NCI-H187 (cell line): ENCODE data around the gene TULP3.

ENCODE experiments used
- DNase-seq, 2 experiments: peaks; one replicate each; lab custom pipeline; 2025; lab: John Stamatoyannopoulos, UW

Gene TULP3

GRCh38 chr12:2877047-2877952 lies 13.4 kb upstream of the TULP3 start, which contains the start of the genes FOXM1 and RHNO1:
Gene FOXM1 (minus strand): TSS chr12:2877174. CDS start chr12:2874478, 2,696 bp downstream.
Gene RHNO1 (plus strand): TSS chr12:2877223. CDS start chr12:2885367, 8,144 bp downstream.
- peak; percentile 62 to 76 for DNase-seq

GRCh38 chr12:2877953-2878732 lies 12.5 kb upstream of the TULP3 start:
- DNase-seq, result peak in 1 of 2 experiments; percentile 19

DNA sequence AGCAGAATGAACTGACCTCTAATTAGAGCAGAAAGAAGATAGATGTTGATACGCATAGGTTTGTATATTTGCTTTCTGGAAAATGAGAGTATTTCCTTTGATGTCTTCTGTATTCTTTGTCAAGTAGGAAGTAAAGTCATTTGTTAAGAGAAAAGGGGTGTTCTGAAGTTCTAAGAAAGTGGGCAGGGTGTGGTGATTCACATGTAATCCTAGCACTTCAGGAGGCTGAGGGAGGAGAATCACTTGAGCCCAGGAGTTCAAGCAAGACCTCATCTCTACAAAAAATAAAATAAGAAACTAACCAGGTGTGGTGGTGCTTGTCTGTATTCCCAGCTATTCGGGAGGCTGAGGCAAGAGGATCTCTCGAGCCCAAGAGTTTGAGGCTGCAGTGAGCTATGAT lies 10.8 kb upstream of the TULP3 start:
- no peak for DNase-seq

GRCh38 chr12:2884810-2885209 lies 5.9 kb upstream of the TULP3 start:
- DNase-seq, result no peak

DNA sequence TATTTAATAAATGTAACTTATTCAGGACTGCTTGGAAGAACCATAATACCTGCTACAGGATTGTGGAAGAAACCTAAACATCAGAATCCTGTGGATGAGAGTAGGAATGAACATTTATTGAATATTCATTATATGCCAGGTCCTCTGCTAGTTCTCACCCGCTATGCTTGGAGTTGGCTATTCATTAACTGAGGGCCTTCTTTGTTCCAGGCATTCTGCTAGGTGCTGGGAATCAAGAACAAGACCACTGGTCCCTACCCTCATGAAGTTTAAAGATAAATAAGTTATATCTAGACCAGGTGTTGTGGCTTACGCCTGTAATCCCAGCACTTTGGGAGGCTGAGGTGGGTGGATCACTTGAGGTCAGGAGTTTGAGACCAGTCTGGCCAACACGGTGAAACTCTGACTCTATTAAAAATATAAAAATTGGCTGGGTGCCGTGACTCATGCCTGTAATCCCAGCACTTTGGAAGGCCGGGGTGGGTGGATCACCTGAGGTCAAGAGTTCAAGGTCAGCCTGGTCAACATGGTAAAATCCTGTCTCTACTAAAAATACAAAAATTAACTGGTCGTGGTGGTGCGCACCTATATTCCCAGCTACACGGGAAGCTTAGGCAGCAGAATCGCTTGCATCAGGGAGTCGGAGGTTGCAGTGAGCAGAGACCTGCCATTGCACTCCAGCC lies 3.8 kb upstream of the TULP3 start:
- no peak for DNase-seq

GRCh38 chr12:2890001-2890387 lies 697 bp upstream of the TULP3 start:
- no peak for DNase-seq

DNA sequence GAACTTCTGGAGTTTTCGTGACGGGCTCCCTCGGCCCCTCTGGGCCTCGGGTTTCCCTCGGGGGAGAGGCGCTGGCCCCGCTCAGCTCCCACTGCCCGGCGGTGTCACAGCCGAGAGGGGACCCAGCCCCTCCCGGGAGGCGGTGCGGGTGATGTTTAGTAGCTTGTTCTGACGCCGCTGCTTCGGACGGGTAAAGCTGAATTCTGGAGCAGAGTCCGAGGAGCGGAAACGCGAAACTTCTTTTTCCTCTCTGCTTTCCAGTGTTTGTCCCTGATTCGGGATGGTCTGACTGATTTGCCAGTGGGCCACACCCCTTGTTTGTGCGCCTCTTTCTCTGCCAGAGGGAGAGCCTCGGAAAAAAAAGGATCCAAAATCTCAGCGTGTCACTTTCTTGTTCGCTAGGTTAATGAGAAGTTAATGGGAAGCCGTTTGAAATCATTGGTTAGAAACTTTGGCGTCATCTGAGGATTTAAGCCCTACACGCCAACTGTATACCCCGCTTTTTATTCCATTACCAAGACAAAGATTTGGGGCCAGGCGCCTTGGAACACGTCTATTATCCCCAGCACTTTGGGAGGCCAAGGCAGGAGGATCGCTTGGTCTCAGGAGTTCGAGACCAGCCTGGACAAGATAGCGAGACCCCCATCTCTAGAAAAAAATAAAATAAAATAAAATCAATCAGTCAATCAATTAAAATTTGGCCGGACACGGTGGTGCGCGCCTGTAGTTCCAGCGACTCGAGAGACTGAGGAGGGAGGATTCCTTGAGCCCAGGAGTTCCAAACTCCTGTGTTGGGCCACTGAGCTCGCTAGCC lies 756 bp downstream of the TULP3 start:
- no peak for DNase-seq

GRCh38 chr12:2892246-2892645 lies 1.6 kb downstream of the TULP3 start:
- DNase-seq, result no peak

GRCh38 chr12:2893007-2893406 lies 2.3 kb downstream of the TULP3 start:
- DNase-seq, result no peak

GRCh38 chr12:2895051-2895451 lies 4.4 kb downstream of the TULP3 start:
- no peak for DNase-seq

DNA sequence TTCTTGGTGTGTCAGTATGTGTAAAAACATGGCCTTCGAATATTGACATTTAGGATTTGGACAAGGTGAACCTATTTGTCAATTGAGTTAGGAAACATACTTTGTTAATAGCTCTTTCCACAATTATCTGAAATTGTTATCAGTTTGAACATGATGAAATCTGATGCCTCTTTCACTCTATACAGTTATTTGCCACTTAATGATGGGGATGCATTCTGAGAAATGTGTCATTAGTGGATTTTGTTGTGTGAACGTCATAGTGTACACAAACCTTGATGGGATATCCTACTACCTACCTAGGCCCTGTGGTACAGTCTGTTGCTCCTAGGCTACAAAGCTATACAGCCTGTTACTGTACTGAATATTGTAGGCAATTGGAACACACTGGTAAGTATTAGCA lies 4.8 kb downstream of the TULP3 start:
- no peak for DNase-seq

- DNase-seq, result no peak
Observed at GRCh38 chr12:2897418-2897817, 6.7 kb downstream of the TULP3 start.

GRCh38 chr12:2900642-2901041 lies 10.0 kb downstream of the TULP3 start:
- DNase-seq, result no peak

DNA sequence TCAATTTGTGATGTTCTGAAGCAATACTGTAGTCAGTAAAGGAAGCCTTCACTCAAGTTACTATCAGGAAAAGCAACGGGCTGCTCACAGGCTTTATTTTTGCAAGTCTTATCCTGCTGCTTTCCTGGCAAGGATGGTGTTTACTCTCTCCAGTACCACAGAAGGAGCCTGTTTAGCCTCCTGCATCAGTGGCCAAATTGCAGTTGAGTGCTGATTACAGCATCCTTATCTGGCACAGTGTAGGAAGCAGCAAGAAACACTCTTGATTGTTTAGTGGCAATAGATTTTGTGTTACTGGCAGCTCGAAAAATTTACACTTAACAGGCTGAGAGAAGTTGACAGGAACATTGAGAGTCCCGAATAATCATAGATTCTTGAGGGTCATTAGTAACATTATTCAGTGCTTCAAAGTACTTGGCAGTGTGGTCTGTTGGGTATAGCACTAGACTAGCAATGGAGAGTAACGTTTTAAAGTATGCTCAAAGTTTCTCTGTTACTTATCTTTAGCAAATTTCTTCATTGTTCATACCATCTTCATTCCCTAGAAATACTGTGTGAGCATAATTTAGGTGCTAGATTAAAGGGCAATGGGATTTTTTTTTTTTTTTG lies 11.7 kb downstream of the TULP3 start:
- no peak for DNase-seq

GRCh38 chr12:2904260-2904659 lies 13.6 kb downstream of the TULP3 start:
- DNase-seq, result no peak

- DNase-seq, result no peak
Observed at GRCh38 chr12:2912216-2912575, 21.5 kb downstream of the TULP3 start.

DNA sequence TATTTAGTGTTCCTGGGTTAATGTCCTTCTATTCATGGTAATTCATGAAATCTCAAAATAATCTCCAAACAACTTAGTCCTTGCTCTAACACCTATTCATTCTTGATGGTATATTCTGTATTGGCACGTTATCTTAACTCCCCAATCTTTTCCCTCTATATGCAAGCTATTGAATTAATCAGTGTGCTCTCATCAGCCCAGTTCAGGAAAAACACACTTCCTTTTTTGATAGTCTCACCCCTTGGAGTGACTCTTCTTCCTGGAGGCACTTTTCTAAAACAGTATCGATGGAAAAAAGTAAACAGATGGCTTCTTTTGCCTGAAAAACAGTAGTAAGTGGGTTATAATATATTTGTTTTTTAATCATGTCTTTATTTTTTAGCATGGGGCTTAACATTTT lies 28.6 kb downstream of the TULP3 start:
- no peak for DNase-seq

- no peak for DNase-seq
Observed at GRCh38 chr12:2922329-2922728, 31.6 kb downstream of the TULP3 start.

- no peak for DNase-seq
Observed at GRCh38 chr12:2923057-2923456, 32.4 kb downstream of the TULP3 start.

GRCh38 chr12:2924019-2924418 lies 33.3 kb downstream of the TULP3 start:
- no peak for DNase-seq

DNA sequence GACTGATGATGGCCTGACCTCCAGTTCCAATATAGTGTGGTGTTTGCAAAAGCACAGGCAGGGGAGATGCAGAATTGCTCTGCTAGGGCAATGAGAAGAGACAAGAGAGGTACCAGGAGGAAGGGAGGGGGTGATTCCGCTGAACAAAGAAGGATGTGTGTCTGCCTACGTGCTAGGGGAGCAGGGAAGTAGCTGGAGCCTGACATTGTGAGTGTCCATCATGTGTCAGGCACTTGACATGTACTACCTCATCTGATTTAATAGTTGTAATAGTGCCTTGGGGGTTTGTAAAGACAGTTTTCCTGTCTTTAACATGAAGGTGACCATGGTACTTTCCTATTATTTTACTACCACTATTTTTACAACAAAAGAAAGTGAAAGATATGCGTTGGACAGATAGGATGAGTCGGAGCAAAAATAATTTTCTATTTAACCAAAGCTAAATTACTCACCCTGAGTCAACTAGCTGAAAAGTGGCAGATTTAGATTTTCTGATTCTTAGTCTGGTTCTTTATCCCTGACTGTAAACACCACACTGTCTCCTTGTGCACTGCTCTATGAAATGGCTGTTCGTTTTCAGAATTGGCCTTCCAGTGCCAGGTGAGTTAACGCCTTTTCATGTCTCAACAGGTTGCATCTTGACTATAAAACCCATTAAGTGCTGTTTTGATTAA lies 34.8 kb downstream of the TULP3 start:
- DNase-seq, result no peak
